Pons (tissue), 1 donor: Measurements from ENCODE around the gene SRC.

Experiments used
- DNase-seq: peaks from one replicate; pipeline ENCODE4 v3.0.0-alpha.2; 2016; ENCODE audit warnings: low spot score

SRC gene

GRCh38 chr20:37395921-37396415, 50.0 kb downstream of the SRC start:
- no peak for DNase-seq

GRCh38 chr20:37396416-37397075, 50.6 kb downstream of the SRC start:
- no peak for DNase-seq

- DNase-seq: no peak
Observed at GRCh38 chr20:37397076-37397953, 51.4 kb downstream of the SRC start.

- DNase-seq: no peak
Observed at GRCh38 chr20:37397954-37398749, 52.2 kb downstream of the SRC start.

- no peak for DNase-seq
Observed at GRCh38 chr20:37398750-37399621, 53.0 kb downstream of the SRC start.

- DNase-seq: no peak
Observed at GRCh38 chr20:37401282-37401929, 55.5 kb downstream of the SRC start.

- DNase-seq: no peak
Observed at GRCh38 chr20:37401930-37402675, 56.2 kb downstream of the SRC start.

GRCh38 chr20:37403107-37404033, 57.4 kb downstream of the SRC start:
- DNase-seq: no peak

GRCh38 chr20:37404461-37404890, 58.5 kb downstream of the SRC start:
- DNase-seq: no peak

GRCh38 chr20:37405351-37405897, 59.5 kb downstream of the SRC start:
- no peak for DNase-seq

- no peak for DNase-seq
Observed at GRCh38 chr20:37406010-37406998, 60.4 kb downstream of the SRC start.

- no peak for DNase-seq
Observed at GRCh38 chr20:37407019-37407566, 61.2 kb downstream of the SRC start.

GRCh38 chr20:37407573-37408002, 61.6 kb downstream of the SRC start:
- no peak for DNase-seq

- no peak for DNase-seq
Observed at GRCh38 chr20:37408302-37409193, 62.6 kb downstream of the SRC start.

GRCh38 chr20:37411408-37412219, 65.7 kb downstream of the SRC start:
- DNase-seq: peak; percentile 3
